Measurements from ENCODE around the gene CD320. TPM values are rescaled to one million over a fixed set of nuclear protein-coding genes. Genes with fewer than 3 reads are reported as not detected.

The CD320 gene
- total RNA-seq, 1 donor: 40.1 TPM

DNA sequence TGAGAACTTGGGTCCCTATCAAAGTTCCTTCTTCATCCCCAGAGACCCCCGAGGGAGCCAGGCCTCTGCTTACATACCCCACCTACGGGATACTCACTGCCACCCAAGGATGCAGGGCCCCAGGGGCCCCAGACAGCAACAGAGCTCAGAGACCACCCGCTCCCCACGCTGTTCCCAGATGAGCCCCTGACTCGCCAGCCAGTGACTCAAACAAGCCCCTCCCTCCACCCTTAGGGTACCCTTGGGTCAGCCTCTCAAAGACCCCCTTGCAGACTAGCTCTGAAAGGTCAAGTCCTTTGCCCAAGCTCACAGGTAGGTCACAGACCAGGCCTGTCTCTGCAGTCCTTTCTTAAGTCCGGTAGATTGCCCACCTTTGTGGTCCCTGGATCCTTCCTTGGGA, 45.7 kb downstream of the CD320 start:
- DNase-seq (ENCODE audit: low read depth): no peak
- TF ChIP-seq, protein P1, sequence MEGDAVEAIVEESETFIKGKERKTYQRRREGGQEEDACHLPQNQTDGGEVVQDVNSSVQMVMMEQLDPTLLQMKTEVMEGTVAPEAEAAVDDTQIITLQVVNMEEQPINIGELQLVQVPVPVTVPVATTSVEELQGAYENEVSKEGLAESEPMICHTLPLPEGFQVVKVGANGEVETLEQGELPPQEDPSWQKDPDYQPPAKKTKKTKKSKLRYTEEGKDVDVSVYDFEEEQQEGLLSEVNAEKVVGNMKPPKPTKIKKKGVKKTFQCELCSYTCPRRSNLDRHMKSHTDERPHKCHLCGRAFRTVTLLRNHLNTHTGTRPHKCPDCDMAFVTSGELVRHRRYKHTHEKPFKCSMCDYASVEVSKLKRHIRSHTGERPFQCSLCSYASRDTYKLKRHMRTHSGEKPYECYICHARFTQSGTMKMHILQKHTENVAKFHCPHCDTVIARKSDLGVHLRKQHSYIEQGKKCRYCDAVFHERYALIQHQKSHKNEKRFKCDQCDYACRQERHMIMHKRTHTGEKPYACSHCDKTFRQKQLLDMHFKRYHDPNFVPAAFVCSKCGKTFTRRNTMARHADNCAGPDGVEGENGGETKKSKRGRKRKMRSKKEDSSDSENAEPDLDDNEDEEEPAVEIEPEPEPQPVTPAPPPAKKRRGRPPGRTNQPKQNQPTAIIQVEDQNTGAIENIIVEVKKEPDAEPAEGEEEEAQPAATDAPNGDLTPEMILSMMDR (IDR thresholded peaks at IDR 0.05; ENCODE audit: insufficient read depth, low read length): no peak
- no peak overlapping the region for H3K4me3 ChIP-seq (ENCODE audit: low read depth, low read length)

DNA sequence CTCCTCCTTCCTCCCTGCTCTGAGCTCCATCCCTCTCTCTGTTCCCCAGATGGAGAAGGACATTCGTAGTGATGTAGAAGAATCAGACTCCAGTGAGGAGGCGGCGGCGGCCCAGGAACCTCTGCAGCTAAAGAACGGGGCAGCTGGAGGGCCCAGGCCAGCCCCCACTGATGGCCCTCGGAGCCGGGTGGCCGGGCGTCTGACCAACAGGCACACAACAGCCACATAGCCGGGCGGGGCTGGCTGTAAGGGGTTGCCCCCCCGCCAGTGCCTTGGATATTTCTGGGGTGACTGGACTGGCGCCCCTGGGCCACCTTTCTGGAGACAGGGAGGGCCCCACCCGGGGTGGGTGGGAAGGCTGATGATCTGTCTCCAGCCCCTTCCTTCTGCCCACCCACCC, 46.3 kb downstream of the CD320 start:
- TF ChIP-seq, protein P1 (IDR thresholded peaks at IDR 0.05; ENCODE audit: insufficient read depth, low read length): no peak

DNA sequence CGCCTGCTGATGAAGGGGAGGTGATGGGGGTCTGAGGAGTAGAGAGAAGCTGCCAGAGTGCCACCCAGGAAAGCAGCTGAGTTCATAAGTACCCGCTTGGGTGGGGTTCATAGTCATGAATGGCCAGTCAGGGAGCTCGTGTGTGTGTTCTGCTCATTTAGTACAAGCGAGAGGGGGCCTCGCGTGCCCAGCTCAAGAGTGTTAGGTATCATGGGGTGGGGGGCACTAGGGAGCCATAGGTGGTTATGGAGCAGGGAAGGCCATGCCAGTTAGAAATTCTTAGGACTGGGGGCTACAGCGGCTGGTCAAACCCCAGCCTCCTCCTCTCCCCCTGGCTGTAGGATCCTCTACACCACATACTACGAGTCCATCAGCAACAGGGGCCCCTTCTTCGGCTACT, 46.8 kb downstream of the CD320 start:
- no peak for DNase-seq (ENCODE audit: low read depth)
- H3K4me3 ChIP-seq (ENCODE audit: low read depth, low read length): no peak overlapping the region
- TF ChIP-seq, protein P1 (IDR thresholded peaks at IDR 0.05; ENCODE audit: insufficient read depth, low read length): no peak

More for the DNA sequence above, 46.3 kb downstream of the CD320 start:
- DNase-seq (ENCODE audit: low read depth): no peak
- no peak overlapping the region for H3K4me3 ChIP-seq (ENCODE audit: low read depth, low read length)

DNA sequence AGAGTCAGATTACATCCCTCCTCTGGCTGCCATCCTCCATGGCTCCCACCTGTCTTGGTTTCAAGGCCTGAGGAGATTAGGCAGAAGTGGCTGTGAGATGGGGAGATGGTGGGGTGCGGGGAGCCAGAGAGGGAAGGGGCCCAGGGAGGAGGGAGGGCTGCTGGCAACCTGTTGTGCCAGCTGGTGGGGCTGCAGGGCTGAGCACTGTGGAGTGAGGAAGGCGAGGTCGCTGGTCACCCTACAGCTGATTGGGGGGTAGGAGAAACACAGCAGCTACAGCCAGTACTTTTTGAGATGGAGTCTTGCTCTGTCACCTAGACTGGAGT, 48.3 kb downstream of the CD320 start:
- no peak overlapping the region for H3K4me3 ChIP-seq (ENCODE audit: low read depth, low read length)
- DNase-seq (ENCODE audit: low read depth): no peak
- TF ChIP-seq, protein P1 (IDR thresholded peaks at IDR 0.05; ENCODE audit: insufficient read depth, low read length): no peak

DNA sequence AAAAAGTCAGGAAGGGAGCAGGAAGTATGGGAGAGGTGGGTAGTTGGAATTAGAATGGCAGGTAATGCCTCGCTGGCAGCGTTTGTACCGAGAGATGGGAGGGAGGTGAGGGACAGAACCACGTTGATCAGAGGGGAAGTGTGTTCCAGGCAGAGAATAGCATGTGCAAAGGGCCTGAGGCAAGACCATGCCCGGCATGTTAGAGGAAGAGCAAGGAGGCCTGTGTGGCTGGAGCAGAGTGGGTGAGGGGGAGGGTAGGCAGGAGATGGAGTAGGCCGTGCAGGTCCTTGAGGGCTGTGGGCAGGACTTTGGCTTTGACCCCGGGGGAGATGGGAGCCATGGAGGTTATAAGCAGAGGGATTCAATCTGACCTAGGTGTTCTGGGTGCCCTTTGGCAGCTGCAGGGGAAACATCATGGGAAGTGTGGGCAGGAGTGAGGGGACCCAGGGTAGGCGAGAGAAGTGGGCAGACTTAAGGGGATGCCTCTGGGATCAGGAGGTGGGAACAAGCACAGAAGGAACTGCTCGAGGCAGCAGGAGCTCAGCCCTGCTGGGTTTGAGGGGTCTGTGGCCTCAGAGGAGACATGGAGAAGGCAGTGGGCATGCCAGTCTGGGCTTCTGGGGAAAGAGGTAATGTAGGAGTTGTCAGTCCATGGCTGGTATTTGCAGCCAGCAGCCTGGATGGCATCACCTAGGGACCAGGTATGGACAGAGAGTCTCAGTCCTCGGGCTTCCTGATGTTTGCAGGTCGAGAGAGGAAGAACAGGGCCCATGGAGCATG, 48.8 kb downstream of the CD320 start:
- no peak overlapping the region for H3K4me3 ChIP-seq (ENCODE audit: low read depth, low read length)
- DNase-seq (ENCODE audit: low read depth): no peak
- TF ChIP-seq, protein P1 (IDR thresholded peaks at IDR 0.05; ENCODE audit: insufficient read depth, low read length): no peak

DNA sequence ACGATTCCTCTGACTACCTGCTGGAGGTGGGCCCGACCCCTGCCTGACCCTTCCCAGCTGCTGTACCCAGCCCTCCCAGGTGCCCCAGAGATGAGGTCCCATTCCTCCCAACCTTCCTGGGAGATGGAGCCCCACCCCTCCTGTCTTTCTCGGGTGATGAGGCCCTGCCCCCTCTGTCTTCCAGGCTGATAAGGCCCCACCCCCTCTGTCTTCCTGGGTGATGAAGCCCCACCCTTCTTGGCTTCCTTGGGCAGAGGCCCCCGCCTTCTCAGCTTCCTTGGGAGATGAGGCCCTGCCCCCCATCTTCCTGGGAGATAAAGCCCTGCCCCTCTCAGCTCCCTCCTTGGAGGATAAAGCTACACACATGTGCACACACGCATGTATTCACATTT, 51.1 kb downstream of the CD320 start:
- no peak for DNase-seq (ENCODE audit: low read depth)
- H3K4me3 ChIP-seq (ENCODE audit: low read depth, low read length): no peak overlapping the region
- TF ChIP-seq, protein P1 (IDR thresholded peaks at IDR 0.05; ENCODE audit: insufficient read depth, low read length): no peak

Data from fibroblast of the aortic adventitia (primary cell).